Measurements from ENCODE around the gene PRKCE.

- TF ChIP-seq POLR2A (IDR thresholded peaks at IDR 0.05) (no peak), CTCF (IDR thresholded peaks at IDR 0.05) (peak in 1 of 4 donors; percentile 9)
Measured at GRCh38 chr2:45889053-45889452, 237.6 kb downstream of the PRKCE start.
